WTC11 (cell line): ENCODE measurements around the gene MTFMT. TPM values are rescaled to one million over a fixed set of nuclear protein-coding genes. Genes with fewer than 3 reads are reported as not detected.

Experiments
- ATAC-seq: fragments of 200-7000 bp; cut with Tn5 transposase; 2 replicates; pipeline ENCODE4 v1.10.0; 2021; ENCODE audit warnings: mild to moderate bottlenecking, moderate library complexity
- CTCF ChIA-PET: fragments of 300-600 bp; sonication (Branson Sonifier 250); formaldehyde crosslinking; loops from one replicate; lab custom pipeline; 2021; ENCODE audit warnings: antibody characterized with exemption; lab: Charles Lee
- POLR2A ChIA-PET: fragments of 350-600 bp; sonication (Branson Sonifier 250); formaldehyde crosslinking; loops from one replicate; lab custom pipeline; 2021; ENCODE audit warnings: antibody characterized with exemption; lab: Charles Lee
- DNase-seq: peaks from one replicate; pipeline ENCODE4 v3.0.0; 2021; ENCODE audit warnings: low spot score
- H3K27ac Mint-ChIP-seq: 2 replicates; pipeline ENCODE4 v1.8.0; 2021; ENCODE audit warnings: mixed read lengths
- H3K27me3 Mint-ChIP-seq: 2 replicates; pipeline ENCODE4 v1.8.0; 2021; ENCODE audit warnings: low read depth, mild to moderate bottlenecking, moderate library complexity, mixed read lengths
- H3K36me3 Mint-ChIP-seq: 2 replicates; pipeline ENCODE4 v1.8.0; 2021; ENCODE audit warnings: mixed read lengths
- H3K4me1 Mint-ChIP-seq: 2 replicates; pipeline ENCODE4 v1.8.0; 2022; ENCODE audit warnings: mixed read lengths
- H3K4me3 Mint-ChIP-seq: 2 replicates; pipeline ENCODE4 v1.8.0; 2021; ENCODE audit warnings: mild to moderate bottlenecking, moderate library complexity, mixed read lengths
- H3K9me3 Mint-ChIP-seq: 2 replicates; pipeline ENCODE4 v1.8.0; 2021; ENCODE audit warnings: mixed read lengths
- CBFB ChIP-seq: sonication (generic); formaldehyde crosslinking; IDR thresholded peaks from 2 replicates; pipeline ENCODE4 v1.8.1; 2022; ENCODE audit warnings: mild to moderate bottlenecking, low read depth, missing genetic modification reagents
- E2F1 ChIP-seq: sonication (generic); formaldehyde crosslinking; IDR thresholded peaks from 2 replicates; pipeline ENCODE4 v1.8.0; 2022; ENCODE audit warnings: mild to moderate bottlenecking, missing genetic modification reagents
- E2F4 ChIP-seq: sonication (generic); formaldehyde crosslinking; IDR thresholded peaks from 2 replicates; pipeline ENCODE4 v1.8.1; 2022; ENCODE audit warnings: low read depth, mild to moderate bottlenecking, moderate library complexity, missing genetic modification reagents, borderline replicate concordance
- ELF4 ChIP-seq: sonication (generic); formaldehyde crosslinking; IDR thresholded peaks from 2 replicates; pipeline ENCODE4 v1.8.1; 2022; ENCODE audit warnings: low read depth, mild to moderate bottlenecking, moderate library complexity, missing genetic modification reagents
- EMX1 ChIP-seq: fragments of 250-450 bp; sonication (Bioruptor Pico); IDR thresholded peaks from 2 replicates; pipeline ENCODE4 v1.8.0; 2021; ENCODE audit warnings: mild to moderate bottlenecking
- ETV6 ChIP-seq: sonication (generic); formaldehyde crosslinking; IDR thresholded peaks from 2 replicates; pipeline ENCODE4 v1.8.1; 2022; ENCODE audit warnings: mild to moderate bottlenecking, missing genetic modification reagents
- FOXK1 ChIP-seq: sonication (generic); formaldehyde crosslinking; IDR thresholded peaks from 2 replicates; pipeline ENCODE4 v1.8.0; 2022; ENCODE audit warnings: mild to moderate bottlenecking, moderate library complexity, missing genetic modification reagents
- GTF2I ChIP-seq: fragments of 250-450 bp; sonication (Bioruptor Pico); conservative IDR thresholded peaks from 2 replicates; pipeline ENCODE4 v1.4.0; 2021; ENCODE audit warnings: mild to moderate bottlenecking
- KAT7 ChIP-seq: sonication (generic); formaldehyde crosslinking; IDR thresholded peaks from 2 replicates; pipeline ENCODE4 v1.8.1; 2023; ENCODE audit warnings: missing genetic modification reagents, mild to moderate bottlenecking, borderline replicate concordance
- NFATC4 ChIP-seq: fragments of 250-450 bp; sonication (Bioruptor Pico); IDR thresholded peaks from 2 replicates; pipeline ENCODE4 v1.9.0; 2021; ENCODE audit warnings: mild to moderate bottlenecking
- NFE2L1 ChIP-seq: sonication (generic); formaldehyde crosslinking; IDR thresholded peaks from 2 replicates; pipeline ENCODE4 v1.8.1; 2023; ENCODE audit warnings: missing genetic modification reagents
- RELA ChIP-seq: sonication (generic); formaldehyde crosslinking; IDR thresholded peaks from 2 replicates; pipeline ENCODE4 v1.8.1; 2022; ENCODE audit warnings: missing genetic modification reagents, mild to moderate bottlenecking, borderline replicate concordance
- SMAD3 ChIP-seq: sonication (generic); formaldehyde crosslinking; IDR thresholded peaks from 2 replicates; pipeline ENCODE4 v1.8.0; 2022; ENCODE audit warnings: missing genetic modification reagents, mild to moderate bottlenecking, borderline replicate concordance
- SMAD4 ChIP-seq: sonication (generic); formaldehyde crosslinking; IDR thresholded peaks from 2 replicates; pipeline ENCODE4 v1.8.0; 2022; ENCODE audit warnings: mild to moderate bottlenecking, missing genetic modification reagents
- USF1 ChIP-seq: sonication (generic); formaldehyde crosslinking; IDR thresholded peaks from 2 replicates; pipeline ENCODE4 v1.8.0; 2022; ENCODE audit warnings: mild to moderate bottlenecking, missing genetic modification reagents
- ZNF219 ChIP-seq: sonication (generic); formaldehyde crosslinking; IDR thresholded peaks from 2 replicates; pipeline ENCODE4 v1.8.0; 2023; ENCODE audit warnings: missing genetic modification reagents, mild to moderate bottlenecking, borderline replicate concordance
- ZNF281 ChIP-seq: sonication (generic); formaldehyde crosslinking; IDR thresholded peaks from 2 replicates; pipeline ENCODE4 v1.8.0; 2023; ENCODE audit warnings: mild to moderate bottlenecking, missing genetic modification reagents
- ZNF416 ChIP-seq: fragments of 250-450 bp; sonication (Bioruptor Pico); IDR thresholded peaks from 2 replicates; pipeline ENCODE4 v1.9.0; 2021; ENCODE audit warnings: mild to moderate bottlenecking, inconsistent platforms
- total RNA-seq: library from RNA; stranded (reverse); gene quantifications from 3 replicates; pipeline ENCODE4 v1.2.3, GENCODE V29; 2021
- TF ChIP-seq, protein P1 (sequence below): fragments of 250-450 bp; sonication (Bioruptor Pico); IDR thresholded peaks from 2 replicates; pipeline ENCODE4 v1.9.0; 2021; ENCODE audit warnings: moderate library complexity, mild to moderate bottlenecking, inconsistent platforms, borderline replicate concordance
- TF ChIP-seq, protein P2 (sequence below): fragments of 250-450 bp; sonication (Bioruptor Pico); IDR thresholded peaks from 2 replicates; pipeline ENCODE4 v1.9.0; 2021; ENCODE audit warnings: mild to moderate bottlenecking
- TF ChIP-seq, protein P3 (sequence below): sonication (generic); formaldehyde crosslinking; IDR thresholded peaks from 2 replicates; pipeline ENCODE4 v1.8.1; 2022; ENCODE audit warnings: low read depth, missing genetic modification reagents, borderline replicate concordance
- TF ChIP-seq, protein P4 (sequence below): sonication (generic); formaldehyde crosslinking; IDR thresholded peaks from 2 replicates; pipeline ENCODE4 v1.8.0; 2022; ENCODE audit warnings: mild to moderate bottlenecking, missing genetic modification reagents

Gene MTFMT
- total RNA-seq, 1 experiment from 2014 or later: 26.7 TPM

DNA sequence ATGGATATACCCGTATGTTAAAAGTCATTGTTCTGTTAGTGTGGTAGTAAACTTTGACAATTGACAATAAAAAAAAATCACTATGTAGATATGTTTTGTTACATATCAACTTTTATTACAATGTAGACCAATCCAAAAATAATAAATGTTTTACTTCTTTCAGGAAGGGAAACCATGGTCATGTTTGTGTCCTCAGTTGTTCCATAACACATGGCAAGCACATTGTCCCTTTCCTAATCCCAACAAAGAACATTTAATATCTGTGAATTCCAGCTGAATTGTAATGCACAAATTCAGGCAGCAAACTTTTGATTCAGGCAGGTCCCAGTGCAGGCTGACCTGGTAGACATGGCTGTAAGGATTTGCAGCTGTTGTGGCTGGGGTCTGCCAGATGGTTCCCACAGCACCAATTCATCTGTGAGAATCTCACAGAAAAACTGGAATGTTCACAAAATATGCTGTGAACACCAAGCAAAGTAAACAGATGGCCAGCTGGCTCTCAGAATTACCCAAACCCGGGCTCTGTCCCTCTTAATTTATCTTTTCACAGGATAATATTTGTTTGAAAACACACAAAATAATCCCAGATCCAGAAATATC is 37.8 kb downstream of the MTFMT start:
- CTCF ChIA-PET: interaction anchor here (1.5 kb wide), 1 partner anchor 17 kb away, joined by 5 read pairs; no protein-coding TSS in a partner anchor
- peaks cover 19% of the 10 kb centered on the region for H3K4me1 Mint-ChIP-seq
- H3K27ac Mint-ChIP-seq: no peak overlapping the region
- peak overlapping the region; percentile 34; the same call in 1 of the 2 replicates for H3K4me3 Mint-ChIP-seq
- no peak for DNase-seq
- H3K27me3 Mint-ChIP-seq: no peaks in the 10 kb centered on the region; the same call in 1 of the 2 replicates
- 0 out of 2 replicates have a peak, but pooled peaks cover 3% of the 10 kb centered on the region for H3K36me3 Mint-ChIP-seq
- POLR2A ChIA-PET: no interaction called here
- H3K9me3 Mint-ChIP-seq: no peaks in the 10 kb centered on the region
- ATAC-seq: no peak
- TF ChIP-seq, protein P1, sequence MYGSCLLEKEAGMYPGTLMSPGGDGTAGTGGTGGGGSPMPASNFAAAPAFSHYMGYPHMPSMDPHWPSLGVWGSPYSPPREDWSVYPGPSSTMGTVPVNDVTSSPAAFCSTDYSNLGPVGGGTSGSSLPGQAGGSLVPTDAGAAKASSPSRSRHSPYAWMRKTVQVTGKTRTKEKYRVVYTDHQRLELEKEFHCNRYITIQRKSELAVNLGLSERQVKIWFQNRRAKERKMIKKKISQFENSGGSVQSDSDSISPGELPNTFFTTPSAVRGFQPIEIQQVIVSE (CRISPR knock-in tag): no peak
- TF ChIP-seq ETV6 (no peak), SMAD4 (CRISPR knock-in tag) (no peak), ZNF416 (CRISPR knock-in tag) (no peak), GTF2I (no peak), EMX1 (CRISPR knock-in tag) (no peak), FOXK1 (CRISPR knock-in tag) (no peak), E2F4 (no peak), RELA (CRISPR knock-in tag) (no peak), CBFB (CRISPR knock-in tag) (no peak), KAT7 (no peak), ZNF219 (no peak)
- TF ChIP-seq, protein P2, sequence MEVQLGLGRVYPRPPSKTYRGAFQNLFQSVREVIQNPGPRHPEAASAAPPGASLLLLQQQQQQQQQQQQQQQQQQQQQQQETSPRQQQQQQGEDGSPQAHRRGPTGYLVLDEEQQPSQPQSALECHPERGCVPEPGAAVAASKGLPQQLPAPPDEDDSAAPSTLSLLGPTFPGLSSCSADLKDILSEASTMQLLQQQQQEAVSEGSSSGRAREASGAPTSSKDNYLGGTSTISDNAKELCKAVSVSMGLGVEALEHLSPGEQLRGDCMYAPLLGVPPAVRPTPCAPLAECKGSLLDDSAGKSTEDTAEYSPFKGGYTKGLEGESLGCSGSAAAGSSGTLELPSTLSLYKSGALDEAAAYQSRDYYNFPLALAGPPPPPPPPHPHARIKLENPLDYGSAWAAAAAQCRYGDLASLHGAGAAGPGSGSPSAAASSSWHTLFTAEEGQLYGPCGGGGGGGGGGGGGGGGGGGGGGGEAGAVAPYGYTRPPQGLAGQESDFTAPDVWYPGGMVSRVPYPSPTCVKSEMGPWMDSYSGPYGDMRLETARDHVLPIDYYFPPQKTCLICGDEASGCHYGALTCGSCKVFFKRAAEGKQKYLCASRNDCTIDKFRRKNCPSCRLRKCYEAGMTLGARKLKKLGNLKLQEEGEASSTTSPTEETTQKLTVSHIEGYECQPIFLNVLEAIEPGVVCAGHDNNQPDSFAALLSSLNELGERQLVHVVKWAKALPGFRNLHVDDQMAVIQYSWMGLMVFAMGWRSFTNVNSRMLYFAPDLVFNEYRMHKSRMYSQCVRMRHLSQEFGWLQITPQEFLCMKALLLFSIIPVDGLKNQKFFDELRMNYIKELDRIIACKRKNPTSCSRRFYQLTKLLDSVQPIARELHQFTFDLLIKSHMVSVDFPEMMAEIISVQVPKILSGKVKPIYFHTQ (CRISPR knock-in tag): no peak
- TF ChIP-seq, protein P3, sequence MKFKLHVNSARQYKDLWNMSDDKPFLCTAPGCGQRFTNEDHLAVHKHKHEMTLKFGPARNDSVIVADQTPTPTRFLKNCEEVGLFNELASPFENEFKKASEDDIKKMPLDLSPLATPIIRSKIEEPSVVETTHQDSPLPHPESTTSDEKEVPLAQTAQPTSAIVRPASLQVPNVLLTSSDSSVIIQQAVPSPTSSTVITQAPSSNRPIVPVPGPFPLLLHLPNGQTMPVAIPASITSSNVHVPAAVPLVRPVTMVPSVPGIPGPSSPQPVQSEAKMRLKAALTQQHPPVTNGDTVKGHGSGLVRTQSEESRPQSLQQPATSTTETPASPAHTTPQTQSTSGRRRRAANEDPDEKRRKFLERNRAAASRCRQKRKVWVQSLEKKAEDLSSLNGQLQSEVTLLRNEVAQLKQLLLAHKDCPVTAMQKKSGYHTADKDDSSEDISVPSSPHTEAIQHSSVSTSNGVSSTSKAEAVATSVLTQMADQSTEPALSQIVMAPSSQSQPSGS (CRISPR knock-in tag): no peak
- TF ChIP-seq, protein P4, sequence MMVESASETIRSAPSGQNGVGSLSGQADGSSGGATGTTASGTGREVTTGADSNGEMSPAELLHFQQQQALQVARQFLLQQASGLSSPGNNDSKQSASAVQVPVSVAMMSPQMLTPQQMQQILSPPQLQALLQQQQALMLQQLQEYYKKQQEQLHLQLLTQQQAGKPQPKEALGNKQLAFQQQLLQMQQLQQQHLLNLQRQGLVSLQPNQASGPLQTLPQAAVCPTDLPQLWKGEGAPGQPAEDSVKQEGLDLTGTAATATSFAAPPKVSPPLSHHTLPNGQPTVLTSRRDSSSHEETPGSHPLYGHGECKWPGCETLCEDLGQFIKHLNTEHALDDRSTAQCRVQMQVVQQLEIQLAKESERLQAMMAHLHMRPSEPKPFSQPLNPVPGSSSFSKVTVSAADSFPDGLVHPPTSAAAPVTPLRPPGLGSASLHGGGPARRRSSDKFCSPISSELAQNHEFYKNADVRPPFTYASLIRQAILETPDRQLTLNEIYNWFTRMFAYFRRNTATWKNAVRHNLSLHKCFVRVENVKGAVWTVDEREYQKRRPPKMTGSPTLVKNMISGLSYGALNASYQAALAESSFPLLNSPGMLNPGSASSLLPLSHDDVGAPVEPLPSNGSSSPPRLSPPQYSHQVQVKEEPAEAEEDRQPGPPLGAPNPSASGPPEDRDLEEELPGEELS (CRISPR knock-in tag): no peak

GRCh38 chr15:64990168-64990470 is 39.3 kb downstream of the MTFMT start:
- peak overlapping the region; percentile 55 for H3K27ac Mint-ChIP-seq
- ATAC-seq (peak; percentile 7), DNase-seq (no peak)
- peaks cover 19% of the 10 kb centered on the region for H3K4me1 Mint-ChIP-seq
- no peaks in the 10 kb centered on the region; the same call in 1 of the 2 replicates for H3K27me3 Mint-ChIP-seq
- ChIA-PET CTCF (interaction anchor here (1.4 to 2.2 kb wide), 3 partner anchors 10 to 111 kb away, joined by 4 to 12 read pairs (median 5); no protein-coding TSS in a partner anchor), POLR2A (no interaction called here)
- H3K9me3 Mint-ChIP-seq: no peaks in the 10 kb centered on the region
- H3K4me3 Mint-ChIP-seq: peak overlapping the region; percentile 95
- 0 out of 2 replicates have a peak, but pooled peaks cover 3% of the 10 kb centered on the region for H3K36me3 Mint-ChIP-seq
- TF ChIP-seq E2F1 (CRISPR knock-in tag): no peak
- no peak for TF ChIP-seq ELF4
- no peak for TF ChIP-seq NFATC4 (CRISPR knock-in tag)
- no peak for TF ChIP-seq USF1
- TF ChIP-seq NFE2L1: no peak
- TF ChIP-seq ZNF281 (CRISPR knock-in tag): no peak
- no peak for TF ChIP-seq SMAD3 (CRISPR knock-in tag)
